Body of pancreas (tissue), 4 donors: ENCODE results near the gene SLC1A7. TPM values are rescaled to one million over a fixed set of nuclear protein-coding genes. Genes with fewer than 3 reads are reported as not detected.

Source experiments
- ATAC-seq: fragments of 150-250 bp; one replicate; pipeline ENCODE4 v1.9.1; 2016
- DNase-seq, 4 donors: peaks; one replicate each; pipeline ENCODE4 v3.0.0-alpha.2; 2019
- H3K27ac ChIP-seq, 4 donors: fragments of 200-600 bp; sonication (generic); 1 replicate in 3 of 4; 2 replicates in 1 of 4; pipeline versions ENCODE4 v1.5.1 to v1.6.1; 2016 to 2019; ENCODE audit warnings: mild to moderate bottlenecking in 1 of 4, mixed read lengths in 1 of 4, moderate library complexity in 1 of 4
- H3K27me3 ChIP-seq, 2 donors: fragments of 200-600 bp; sonication (generic); one replicate each; pipeline ENCODE4 v1.6.0; 2016; ENCODE audit warnings: mild to moderate bottlenecking in 1 of 2
- H3K36me3 ChIP-seq, 2 donors: fragments of 200-600 bp; sonication (generic); replicated peaks in 1 of 2; 2 replicates each; pipeline ENCODE4 v1.5.1; 2016; ENCODE audit warnings: low read depth in 2 of 2; ENCODE audit not compliant: insufficient read depth in 1 of 2
- H3K4me1 ChIP-seq: fragments of 200-600 bp; sonication (generic); one replicate; pipeline ENCODE4 v1.6.0; 2016
- H3K4me3 ChIP-seq, 2 donors: fragments of 200-600 bp; sonication (generic); 1 replicate in 1 of 2; 2 replicates in 1 of 2; pipeline ENCODE4 v1.5.1; 2016 to 2019
- H3K9me3 ChIP-seq, 3 donors: fragments of 200-600 bp; sonication (generic); 1 replicate in 2 of 3; 2 replicates in 1 of 3; pipeline ENCODE4 v1.5.1; 2016
- POLR2A ChIP-seq, 3 donors: fragments of 450-650 bp; IDR thresholded peaks; one replicate each; pipeline ENCODE4 v1.6.1; 2016; ENCODE audit warnings: antibody characterized with exemption in 3 of 3, mild to moderate bottlenecking in 2 of 3
- WGBS, 2 donors: methylation state at CpG; one replicate each; pipeline ENCODE4 v1.1.5; 2017; 5-methylcytosine and 5-hydroxymethylcytosine counted together
- intact Hi-C: fragments of 100-400 bp; cut with DNase I; formaldehyde crosslinking; loops from one replicate; pipeline ENCODE4 v1.15.1; 2023
- total RNA-seq, 2 donors: library from RNA; depleted of rRNA; stranded (reverse); fragments of >200 nt; gene quantifications; one replicate each; pipeline ENCODE4 v1.1.0, GENCODE V29; 2016
- TF ChIP-seq, protein P1 (sequence below), 7 experiments: fragments of 450-650 bp in 4 of 7; fragments of 200-600 bp in 3 of 7; sonication (generic) in 3 of 7; IDR thresholded peaks; one replicate each; pipeline ENCODE4 v1.5.1; 2016 to 2019; ENCODE audit warnings: antibody characterized with exemption in 7 of 7

SLC1A7 gene
- total RNA-seq, 2 donors from 2014 or later, result not detected

DNA sequence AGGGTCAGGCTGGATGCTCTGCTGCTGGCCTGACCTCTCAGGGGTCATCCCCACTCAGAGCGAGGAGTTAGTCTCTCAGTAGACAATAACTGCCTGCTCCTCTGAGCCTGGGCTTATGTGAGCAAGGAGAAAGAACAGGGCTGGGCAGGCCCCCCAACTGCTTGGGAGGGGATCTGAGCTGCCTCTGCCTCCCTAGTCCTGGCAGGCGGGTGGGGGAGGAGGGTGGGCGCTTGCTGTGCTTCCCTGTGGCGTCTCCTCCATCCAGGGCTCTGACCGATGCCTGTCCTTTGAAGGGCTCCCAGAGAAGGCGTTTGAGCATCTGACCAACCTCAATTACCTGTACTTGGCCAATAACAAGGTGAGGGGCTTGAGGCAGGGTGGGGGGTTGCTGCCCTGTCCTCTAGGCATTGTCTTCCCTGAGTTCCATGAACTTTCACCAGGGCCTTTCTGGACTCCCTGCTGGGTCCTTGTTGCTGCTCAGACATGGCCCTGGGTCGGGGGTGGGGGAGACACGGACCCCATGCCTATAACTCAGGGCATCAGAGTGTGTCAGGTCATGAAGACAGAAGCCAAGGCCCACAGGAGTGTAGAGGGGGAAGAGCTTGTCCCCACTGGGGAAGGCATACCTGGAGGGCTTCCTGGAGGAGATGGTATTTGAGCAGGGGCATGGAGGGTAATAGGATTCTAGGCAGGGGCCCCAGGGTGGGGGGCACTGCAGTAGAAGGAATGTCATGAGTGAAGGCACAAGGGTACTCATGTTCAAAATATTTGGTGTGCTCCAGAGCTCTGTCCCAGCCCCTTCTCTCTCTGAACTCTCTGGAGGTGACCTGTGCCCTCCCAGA, 67.9 kb downstream of the SLC1A7 start:
- no peak overlapping the region for H3K4me3 ChIP-seq
- H3K4me1 ChIP-seq, result no peaks in the 10 kb centered on the region
- intact Hi-C loops, result no loop called here
- peak in 2 of 4 donors; percentile 2 to 6 for DNase-seq
- no peaks in the 10 kb centered on the region for H3K9me3 ChIP-seq
- TF ChIP-seq POLR2A (IDR thresholded peaks at IDR 0.05), result no peak
- TF ChIP-seq, protein P1, sequence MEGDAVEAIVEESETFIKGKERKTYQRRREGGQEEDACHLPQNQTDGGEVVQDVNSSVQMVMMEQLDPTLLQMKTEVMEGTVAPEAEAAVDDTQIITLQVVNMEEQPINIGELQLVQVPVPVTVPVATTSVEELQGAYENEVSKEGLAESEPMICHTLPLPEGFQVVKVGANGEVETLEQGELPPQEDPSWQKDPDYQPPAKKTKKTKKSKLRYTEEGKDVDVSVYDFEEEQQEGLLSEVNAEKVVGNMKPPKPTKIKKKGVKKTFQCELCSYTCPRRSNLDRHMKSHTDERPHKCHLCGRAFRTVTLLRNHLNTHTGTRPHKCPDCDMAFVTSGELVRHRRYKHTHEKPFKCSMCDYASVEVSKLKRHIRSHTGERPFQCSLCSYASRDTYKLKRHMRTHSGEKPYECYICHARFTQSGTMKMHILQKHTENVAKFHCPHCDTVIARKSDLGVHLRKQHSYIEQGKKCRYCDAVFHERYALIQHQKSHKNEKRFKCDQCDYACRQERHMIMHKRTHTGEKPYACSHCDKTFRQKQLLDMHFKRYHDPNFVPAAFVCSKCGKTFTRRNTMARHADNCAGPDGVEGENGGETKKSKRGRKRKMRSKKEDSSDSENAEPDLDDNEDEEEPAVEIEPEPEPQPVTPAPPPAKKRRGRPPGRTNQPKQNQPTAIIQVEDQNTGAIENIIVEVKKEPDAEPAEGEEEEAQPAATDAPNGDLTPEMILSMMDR (IDR thresholded peaks at IDR 0.05), result no peak
- no peak overlapping the region for H3K27ac ChIP-seq
- H3K27me3 ChIP-seq, result no peaks in the 10 kb centered on the region
- WGBS, 2 donors, result 79 to 90% methylated on average over 5 to 8 of the region's 8 CpGs
- ATAC-seq, result no peak
- no peaks in the 10 kb centered on the region for H3K36me3 ChIP-seq

DNA sequence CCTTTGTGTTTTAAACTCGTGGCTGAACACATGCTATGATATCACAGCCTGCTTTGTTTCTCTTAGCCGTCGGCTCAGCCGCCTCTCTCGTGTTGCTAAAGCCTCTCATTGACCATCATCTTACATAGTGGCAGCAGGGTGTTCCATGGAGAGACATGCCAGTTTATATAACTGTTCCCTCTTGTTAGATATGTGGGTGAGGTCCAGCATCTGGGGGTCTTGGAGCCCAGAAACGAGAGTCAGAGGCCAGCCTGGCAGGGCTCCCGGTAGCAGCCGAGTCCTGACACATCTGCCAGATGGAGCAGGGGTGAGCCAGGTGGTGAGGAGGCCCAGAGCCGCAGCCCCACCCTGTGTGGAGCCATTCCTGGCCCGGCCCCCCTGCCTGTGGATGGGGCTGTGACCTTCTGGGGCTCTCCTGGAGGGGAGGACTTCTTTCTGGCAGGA, 68.5 kb downstream of the SLC1A7 start:
- 73% methylated on average over 5 to 9 of the region's 10 CpGs for WGBS, 2 donors
- TF ChIP-seq, protein P1 (IDR thresholded peaks at IDR 0.05), result no peak
- no peak for TF ChIP-seq POLR2A (IDR thresholded peaks at IDR 0.05)
- intact Hi-C loops, result no loop called here
- no peak for ATAC-seq
- Histone ChIP-seq H3K9me3 (no peaks in the 10 kb centered on the region), H3K27ac (no peak overlapping the region), H3K4me3 (no peak overlapping the region), H3K4me1 (no peaks in the 10 kb centered on the region), H3K27me3 (no peaks in the 10 kb centered on the region), H3K36me3 (no peaks in the 10 kb centered on the region)
- DNase-seq, result peak in 2 of 4 donors; percentile 4 to 16

DNA sequence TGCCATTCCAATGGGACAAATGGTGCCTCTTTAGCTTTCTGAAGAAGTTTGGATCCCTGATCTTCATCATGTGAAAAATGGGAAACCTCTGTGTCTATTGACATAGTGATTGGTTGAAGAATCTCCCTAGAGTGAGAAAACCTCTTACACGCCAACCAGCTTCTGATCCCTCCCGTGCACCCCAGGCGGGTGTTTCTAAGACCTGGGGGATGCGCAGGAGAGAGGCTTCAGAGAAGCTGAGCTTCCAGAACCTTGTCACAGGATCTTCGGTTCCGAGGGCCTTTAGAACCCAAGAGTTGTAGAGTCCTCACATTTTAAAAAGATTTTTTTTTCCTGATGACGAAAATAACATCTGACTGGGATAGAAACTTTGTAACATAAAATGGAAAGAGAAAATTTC, 69.2 kb downstream of the SLC1A7 start:
- H3K4me1 ChIP-seq, result no peaks in the 10 kb centered on the region
- H3K27ac ChIP-seq, result no peak overlapping the region
- WGBS, 2 donors, result 88 to 91% methylated on average over 7 of the region's 7 CpGs
- no peaks in the 10 kb centered on the region for H3K36me3 ChIP-seq
- no peaks in the 10 kb centered on the region for H3K9me3 ChIP-seq
- no peaks in the 10 kb centered on the region for H3K27me3 ChIP-seq
- DNase-seq, result peak in 1 of 4 donors; percentile 2
- no peak overlapping the region for H3K4me3 ChIP-seq
- ATAC-seq, result no peak
- intact Hi-C loops, result no loop called here
- TF ChIP-seq, protein P1 (IDR thresholded peaks at IDR 0.05), result no peak
- no peak for TF ChIP-seq POLR2A (IDR thresholded peaks at IDR 0.05)

DNA sequence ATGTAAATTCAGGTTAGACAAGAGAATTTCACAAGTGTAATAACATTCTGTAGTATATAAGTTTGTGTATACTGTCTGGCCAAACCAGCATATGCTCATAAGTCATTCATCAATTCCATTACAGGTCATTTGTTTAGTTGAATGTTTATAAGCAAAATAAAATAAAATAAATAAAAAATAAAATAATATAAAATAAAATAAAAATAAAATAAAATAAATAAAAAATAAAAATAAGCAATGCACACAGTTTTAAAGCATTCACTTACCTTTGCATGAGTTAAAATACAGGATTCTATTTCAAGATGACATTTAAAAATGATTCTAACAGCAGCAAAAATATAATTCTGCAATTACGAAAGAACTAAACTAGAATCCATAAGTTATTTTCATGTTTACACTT, 70.5 kb downstream of the SLC1A7 start:
- Histone ChIP-seq H3K4me3 (no peak overlapping the region), H3K9me3 (no peaks in the 10 kb centered on the region), H3K4me1 (no peaks in the 10 kb centered on the region), H3K27ac (no peak overlapping the region), H3K36me3 (no peaks in the 10 kb centered on the region), H3K27me3 (no peaks in the 10 kb centered on the region)
- ATAC-seq (no peak), DNase-seq (no peak)
- no peak for TF ChIP-seq POLR2A (IDR thresholded peaks at IDR 0.05)
- TF ChIP-seq, protein P1 (IDR thresholded peaks at IDR 0.05), result no peak
- intact Hi-C loops, result no loop called here
- WGBS, 2 donors, result 79 to 92% methylated on average over 1 of the region's 1 CpG
